HG02981 (cell line): ENCODE data around the gene ANKRD34C.
"Not testable (repeated sequence)": the region's sequence is repeated elsewhere in the genome, so short reads cannot be mapped to it uniquely, and the experiment has no call there.

ENCODE experiments used
- ATAC-seq: cut with Tn5 transposase; IDR thresholded peaks from one replicate; pipeline ENCODE4 v1.9.1; 2021; ENCODE audit warnings: mild to moderate bottlenecking, moderate library complexity; ENCODE audit not compliant: unreplicated experiment

The ANKRD34C gene

DNA sequence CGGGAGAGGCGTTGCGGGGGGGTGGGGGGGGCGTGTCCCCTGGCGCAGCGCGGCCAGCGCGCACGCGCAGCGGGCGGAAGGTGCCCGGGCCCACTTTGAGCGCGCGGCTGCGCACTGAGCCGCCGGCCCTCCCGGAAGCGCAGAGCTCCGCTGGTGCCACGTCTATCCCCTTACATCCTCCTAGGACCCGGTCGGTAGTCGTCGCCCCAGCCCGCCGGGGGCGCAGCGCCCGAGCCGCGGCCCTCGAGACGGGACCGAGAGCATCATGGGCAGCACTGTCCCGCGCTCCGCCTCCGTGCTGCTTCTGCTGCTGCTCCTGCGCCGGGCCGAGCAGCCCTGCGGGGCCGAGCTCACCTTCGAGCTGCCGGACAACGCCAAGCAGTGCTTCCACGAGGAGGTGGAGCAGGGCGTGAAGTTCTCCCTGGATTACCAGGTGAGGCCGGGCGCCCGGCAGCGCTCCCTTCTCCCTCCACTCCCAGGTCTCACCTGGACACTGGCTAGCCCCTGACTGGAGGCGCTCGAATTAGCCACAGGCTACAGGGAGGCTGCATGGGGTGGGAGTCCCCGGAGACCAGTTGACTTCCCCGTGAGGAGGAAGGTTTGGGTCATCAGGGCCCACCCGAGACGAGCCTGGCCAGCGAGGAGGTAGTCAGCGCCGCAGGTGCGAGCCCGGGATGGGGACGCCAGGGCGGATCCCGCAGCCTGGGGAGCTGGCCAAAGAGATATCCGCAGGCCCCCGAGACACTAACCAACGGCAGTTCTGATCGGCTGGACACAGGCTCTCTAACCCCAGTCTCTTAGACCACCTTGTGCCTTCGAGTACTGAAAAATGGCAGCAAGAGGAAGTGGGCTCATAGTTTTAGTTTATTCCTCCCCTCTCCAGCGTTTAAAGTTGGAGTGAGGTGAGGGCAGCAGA is 28.7 kb downstream of the ANKRD34C start, which contains the start of gene TMED3:
Gene TMED3 (plus strand): TSS at position 128 of the 916 bp plus-strand sequence. CDS start 138 bp downstream, at position 266.
- peak; percentile 92 for ATAC-seq

DNA sequence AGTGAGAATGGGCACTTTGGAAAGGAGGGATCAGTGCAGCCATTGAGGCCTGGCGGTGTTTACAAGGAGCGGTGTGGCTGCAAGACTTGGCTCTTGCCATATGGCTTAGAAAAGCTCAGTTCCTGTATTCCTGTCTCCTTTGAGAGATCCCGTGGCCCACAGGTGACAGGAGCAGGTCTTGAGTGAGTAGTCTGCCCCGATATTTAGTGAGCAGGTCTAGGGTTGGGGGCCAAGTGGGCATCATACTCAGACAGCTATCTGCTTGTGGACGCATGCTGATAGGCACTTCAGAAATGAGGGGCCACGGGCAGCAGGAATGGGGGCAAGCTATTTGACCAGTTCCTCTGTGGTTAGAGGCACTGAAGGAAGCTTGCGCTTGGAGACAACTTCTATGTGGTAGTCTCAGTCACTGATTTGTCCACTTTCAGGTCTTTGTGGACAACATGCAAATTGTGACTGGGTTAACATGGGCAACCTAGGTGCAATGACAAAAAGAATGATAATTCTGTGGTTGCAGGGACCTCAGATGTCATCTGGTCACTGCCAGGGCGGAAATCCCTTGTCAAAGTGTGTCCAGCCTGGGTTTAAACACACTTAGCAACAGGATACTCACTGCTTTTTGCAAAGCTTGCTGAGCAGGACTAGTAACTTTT is 29.5 kb downstream of the ANKRD34C start:
- no peak for ATAC-seq

DNA sequence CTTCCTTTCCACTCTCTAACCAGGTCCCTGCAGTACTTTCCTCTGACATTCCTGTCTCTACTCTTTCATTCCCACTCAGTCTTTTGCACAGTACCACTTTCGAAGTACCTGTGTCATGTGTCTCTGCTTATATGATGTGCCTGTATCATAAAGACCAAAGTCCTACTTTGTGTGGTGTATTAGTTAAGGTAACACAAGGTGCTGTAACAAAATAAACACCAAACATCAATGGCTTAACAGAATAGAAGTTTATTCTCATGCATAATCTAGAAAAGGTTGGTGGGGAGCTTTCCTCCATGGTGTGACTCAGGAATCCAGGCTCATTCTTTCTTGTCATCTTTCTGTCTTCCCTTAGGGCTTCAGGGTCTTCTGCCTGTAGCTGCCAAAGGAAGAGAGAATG is 31.7 kb downstream of the ANKRD34C start:
- no peak for ATAC-seq

DNA sequence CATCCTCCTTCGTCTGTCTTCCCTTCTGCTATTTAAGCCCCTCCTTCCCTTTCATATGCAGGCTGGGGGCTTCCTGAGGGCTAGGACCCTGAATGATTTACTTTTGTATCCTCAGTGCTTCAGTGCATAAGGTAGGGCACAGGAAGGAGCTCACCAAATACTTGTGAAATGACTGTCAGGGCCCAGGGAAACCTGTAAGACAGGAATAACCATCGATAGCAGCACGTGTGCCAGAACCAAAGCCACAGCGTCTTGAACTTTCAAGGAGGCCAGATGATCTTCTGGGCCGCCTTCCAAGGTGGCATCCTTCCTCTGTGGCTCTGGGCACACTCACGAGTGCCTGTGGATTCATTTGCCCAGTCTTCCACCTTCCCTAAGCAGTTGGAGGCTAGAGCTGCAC is 32.3 kb downstream of the ANKRD34C start:
- no peak for ATAC-seq

DNA sequence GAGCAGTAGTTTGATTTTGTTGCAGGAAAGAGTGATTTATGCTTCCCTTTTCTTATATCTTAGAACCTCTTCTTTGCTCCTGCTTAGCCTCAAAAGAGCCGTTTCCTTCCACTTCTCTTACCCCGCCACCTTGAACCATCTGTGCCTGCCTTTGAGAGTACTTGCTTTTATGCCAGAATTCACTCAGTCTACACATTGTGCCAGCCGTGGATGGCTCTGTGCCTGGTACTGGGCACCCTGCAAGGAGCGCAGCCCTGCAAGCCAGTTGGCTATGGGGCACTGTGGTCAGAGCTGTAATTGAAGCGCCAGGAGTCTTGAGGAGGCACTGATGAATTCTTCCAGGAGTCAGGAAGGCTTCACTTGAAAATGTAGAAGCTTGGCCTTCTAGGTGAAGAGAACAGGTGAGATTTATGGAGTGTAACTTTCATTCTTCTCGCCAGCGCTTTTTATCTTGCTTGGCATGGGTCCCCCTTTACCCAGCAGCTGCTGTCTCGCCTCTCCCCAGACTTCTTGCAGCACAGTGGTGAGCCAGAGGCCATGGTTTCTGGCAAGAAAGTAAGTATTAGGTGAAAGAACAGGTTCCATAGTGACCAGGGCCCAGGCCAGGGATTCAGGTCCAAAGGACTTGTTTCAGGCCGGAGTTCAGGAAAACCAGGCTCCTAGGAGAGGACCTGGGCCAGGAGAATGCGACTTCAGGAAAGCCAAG is 33.3 kb downstream of the ANKRD34C start:
- ATAC-seq = no peak

DNA sequence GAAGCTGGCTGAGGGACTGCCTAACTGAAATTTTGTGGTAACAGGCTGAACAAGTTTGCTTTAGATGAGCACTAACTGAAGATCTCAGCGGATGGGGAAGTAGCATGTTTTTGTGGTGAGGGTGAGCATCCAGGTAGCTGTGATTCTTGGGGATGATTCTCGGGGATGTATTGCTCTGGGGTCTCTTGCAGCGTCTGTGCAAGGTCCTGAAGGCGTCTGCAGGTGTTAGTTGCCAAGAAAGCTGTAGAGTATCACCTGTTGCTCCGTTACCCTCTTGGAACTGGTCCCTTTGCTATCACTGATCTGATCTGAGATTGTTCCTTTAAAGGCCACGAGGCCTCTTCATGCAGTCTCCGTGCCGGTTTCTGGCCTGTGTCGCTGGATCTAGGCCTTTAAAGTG is 34.3 kb downstream of the ANKRD34C start:
- ATAC-seq = no peak

DNA sequence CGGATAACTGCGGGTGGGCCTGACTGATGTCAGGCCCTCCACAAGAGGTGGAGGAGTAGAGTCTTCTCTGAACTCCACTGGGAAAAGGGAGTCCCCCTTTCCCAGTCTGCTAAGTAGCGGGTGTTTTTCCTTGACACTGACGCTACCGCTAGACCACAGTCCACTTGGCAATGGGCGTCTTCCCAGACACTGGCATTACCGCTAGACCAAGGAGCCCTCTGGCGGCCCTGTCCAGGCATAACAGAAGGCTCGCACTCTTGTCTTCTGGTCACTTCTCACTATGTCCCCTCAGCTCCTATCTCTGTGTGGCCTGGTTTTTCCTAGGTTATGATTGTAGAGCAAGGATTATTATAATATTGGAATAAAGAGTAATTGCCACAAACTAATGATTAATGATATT is 37.5 kb downstream of the ANKRD34C start:
- not testable (repeated sequence) for ATAC-seq

DNA sequence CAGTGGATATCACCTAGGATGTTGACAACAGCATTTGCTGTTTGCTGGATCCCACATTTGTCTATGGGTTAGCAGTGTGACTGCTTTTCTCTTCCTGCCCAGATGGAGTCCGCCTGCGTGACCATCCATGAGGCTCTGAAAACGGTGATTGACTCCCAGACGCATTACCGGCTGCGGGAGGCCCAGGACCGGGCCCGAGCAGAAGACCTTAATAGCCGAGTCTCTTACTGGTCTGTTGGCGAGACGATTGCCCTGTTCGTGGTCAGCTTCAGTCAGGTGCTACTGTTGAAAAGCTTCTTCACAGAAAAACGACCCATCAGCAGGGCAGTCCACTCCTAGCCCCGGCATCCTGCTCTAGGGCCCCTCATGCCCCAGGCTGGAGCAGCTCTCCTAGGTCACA is 39.4 kb downstream of the ANKRD34C start:
- no peak for ATAC-seq

DNA sequence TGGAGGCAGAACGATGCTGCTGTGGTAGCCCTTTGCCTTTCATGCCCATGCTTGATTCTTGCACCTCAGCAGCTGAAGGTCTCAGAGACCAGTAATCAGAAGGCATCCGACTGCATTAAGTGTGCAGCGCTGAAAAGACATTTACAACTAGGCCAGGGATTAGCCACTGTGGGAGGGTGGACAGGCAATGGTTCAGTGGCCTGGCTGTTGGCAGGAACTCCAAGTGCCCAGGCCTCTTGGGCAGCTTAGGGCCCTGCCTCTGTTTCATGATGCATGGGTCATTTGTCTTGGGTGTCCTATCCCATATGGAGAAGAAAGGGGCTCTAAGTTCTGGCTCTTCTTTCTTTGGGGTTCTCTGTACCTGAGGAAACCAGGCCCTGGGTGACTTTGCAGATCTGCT is 39.8 kb downstream of the ANKRD34C start:
- ATAC-seq = no peak

DNA sequence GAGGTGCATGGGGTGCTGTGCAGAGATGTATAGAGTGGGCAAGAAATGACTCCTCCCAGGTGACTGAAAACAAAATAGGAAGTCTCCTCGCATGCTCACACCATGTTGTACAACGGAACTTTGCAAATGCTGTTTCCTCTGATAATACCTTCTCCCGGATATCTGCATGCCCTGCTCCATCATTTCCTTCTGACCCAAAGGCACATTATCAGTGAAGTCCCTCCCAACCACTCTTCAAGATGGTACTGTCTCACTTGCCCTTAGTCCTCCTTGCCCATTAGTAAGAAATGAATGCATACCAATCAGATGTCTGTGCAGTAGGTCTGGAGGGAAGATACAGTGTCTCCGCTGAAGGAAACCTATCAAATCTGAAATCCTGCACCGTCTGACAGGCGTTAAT is 40.4 kb downstream of the ANKRD34C start:
- no peak for ATAC-seq

DNA sequence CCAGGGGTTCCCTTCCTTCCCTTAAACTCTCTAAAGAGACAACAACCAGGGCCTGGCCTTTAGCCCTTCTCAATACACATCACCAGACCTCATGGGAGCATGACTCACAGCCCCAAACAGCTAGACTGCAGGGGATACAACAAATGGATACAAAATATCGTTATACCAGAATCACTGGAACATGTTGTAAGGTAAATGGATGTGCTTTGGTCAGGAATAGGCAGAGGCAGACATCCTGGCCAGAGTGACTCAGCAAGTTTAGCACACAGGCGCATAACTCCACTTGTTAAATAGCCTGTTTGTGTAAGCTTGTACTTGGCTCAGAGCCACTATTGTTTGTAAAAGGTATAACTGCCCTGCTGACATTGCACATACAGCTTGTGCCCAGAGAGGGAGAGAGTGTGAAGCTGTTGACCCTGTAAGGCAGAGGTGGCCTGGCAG is 46.7 kb downstream of the ANKRD34C start:
- ATAC-seq = no peak
